ENCODE data around the gene SWI5. TPM values are rescaled to one million over a fixed set of nuclear protein-coding genes. Genes with fewer than 3 reads are reported as not detected.

The SWI5 gene
- total RNA-seq, 4 donors from 2014 or later, result 18.2 to 27.5 (median 24.5) TPM

DNA sequence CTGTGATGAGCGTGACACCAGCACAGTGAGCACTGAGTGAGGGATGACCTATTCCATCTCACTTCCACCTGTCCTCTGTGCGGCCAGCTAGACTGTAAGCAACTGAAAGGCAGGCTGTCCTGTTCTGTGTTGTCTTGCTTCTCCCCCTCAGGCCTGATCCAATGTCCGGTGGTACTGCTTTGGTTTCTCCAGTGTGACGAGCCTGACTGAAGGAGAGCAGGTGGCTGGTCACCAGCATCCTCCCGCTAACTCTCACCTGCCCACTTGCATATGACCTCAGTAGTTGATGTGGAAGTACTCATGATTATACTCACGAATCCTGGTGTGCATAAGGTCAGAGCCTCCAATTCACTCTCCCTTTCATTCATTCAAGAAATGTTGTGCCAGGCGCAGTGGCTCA, 61.9 kb downstream of the SWI5 start:
- TF ChIP-seq CTCF (IDR thresholded peaks at IDR 0.05), result no peak
- WGBS, 2 donors (ENCODE audit: low coverage in 1 of 2), result 87 to 100% methylated on average over 2 to 3 of the region's 7 CpGs

More for the DNA sequence above, 61.9 kb downstream of the SWI5 start:
- ATAC-seq, result no peak
- Histone ChIP-seq H3K27me3 (no peaks in the 10 kb centered on the region), H3K4me1 (peaks cover 0 to 24% (median 4%) of the 10 kb centered on the region in 3 donors), H3K27ac (no peak overlapping the region), H3K9me3 (no peaks in the 10 kb centered on the region), H3K36me3 (peaks cover 0 to 26% of the 10 kb centered on the region in 2 donors), H3K4me3 (no peak overlapping the region)

Small RNA genes within 50 kb of the gene (small RNA-seq; reads per million reads assigned to genes)
- 17.4 to 54.0 (median 26.4) reads per million in 4 donors for gene MIR199B
- 0 reads per million in 4 donors for gene MIR3154

Other genes starting within 250 kb of the SWI5 start
- gene NAIF1, start 209.0 kb upstream of the SWI5 start, total RNA-seq, result 10 to 100 TPM in 1 of 4 donors, 1 to 10 TPM in 3; 5.3 to 11.4 (median 8.6) TPM
- gene SLC25A25, start 208.0 kb upstream of the SWI5 start, total RNA-seq, result 10 to 100 TPM; 16.1 to 64.1 (median 18.3) TPM
- gene PTGES2, start 148.5 kb upstream of the SWI5 start, total RNA-seq, result 10 to 100 TPM; 46.1 to 85.8 (median 57.5) TPM
- 100 to 1,000 TPM in 1 of 4 donors, 1 to 10 TPM in 1, under 1 TPM in 1, not detected in 1; 0.58 to 222 (median 1.4) TPM for gene LCN2, start 126.8 kb upstream of the SWI5 start, total RNA-seq
- gene BBLN, start 116.0 kb upstream of the SWI5 start, total RNA-seq, result 100 to 1,000 TPM; 139 to 165 (median 145) TPM
- gene CIZ1, start 84.7 kb upstream of the SWI5 start, total RNA-seq, result 10 to 100 TPM; 41.7 to 83.9 (median 58.1) TPM
- 10 to 100 TPM in 2 of 4 donors, 1 to 10 TPM in 2; 8.6 to 22.3 (median 14.4) TPM for gene DNM1, start 72.9 kb upstream of the SWI5 start, total RNA-seq
- 100 to 1,000 TPM in 1 of 4 donors, 10 to 100 TPM in 3; 71.1 to 130 (median 83.1) TPM for gene GOLGA2, start 269 bp upstream of the SWI5 start, total RNA-seq
- 10 to 100 TPM in 1 of 4 donors, 1 to 10 TPM in 3; 5.1 to 11.4 (median 7.5) TPM for gene TRUB2, start 46.2 kb downstream of the SWI5 start, total RNA-seq
- gene COQ4, start 46.6 kb downstream of the SWI5 start, total RNA-seq, result 10 to 100 TPM; 25.8 to 40.5 (median 31.8) TPM
- 10 to 100 TPM; 14.3 to 34.3 (median 20.4) TPM for gene SLC27A4, start 64.3 kb downstream of the SWI5 start, total RNA-seq
- 10 to 100 TPM; 20.5 to 46.8 (median 30.2) TPM for gene URM1, start 95.1 kb downstream of the SWI5 start, total RNA-seq
- 10 to 100 TPM; 18.0 to 30.0 (median 28.1) TPM for gene CERCAM, start 144.6 kb downstream of the SWI5 start, total RNA-seq
- gene ODF2, start 179.7 kb downstream of the SWI5 start, total RNA-seq, result 10 to 100 TPM; 19.7 to 30.1 (median 26.9) TPM
- 10 to 100 TPM; 18.7 to 32.4 (median 26.9) TPM for gene GLE1, start 228.4 kb downstream of the SWI5 start, total RNA-seq